OCI-LY7 (cell line): ENCODE data around the gene SRSF4. TPM values are rescaled to one million over a fixed set of nuclear protein-coding genes. Genes with fewer than 3 reads are reported as not detected.

Experiments
- BruUV-seq: library from RNA; stranded (reverse); fragments of 400-500 nt; replicated peaks from 2 replicates; lab custom pipeline; 2021; lab: Mats Ljungman, UMichigan
- CTCF ChIA-PET: fragments of 300-600 bp; sonication (Branson Sonifier 250); formaldehyde crosslinking; loops from one replicate; lab custom pipeline; 2022; ENCODE audit warnings: antibody characterized with exemption; ENCODE audit not compliant: unreplicated experiment; lab: Charles Lee
- POLR2A ChIA-PET: fragments of 300-600 bp; sonication (Branson Sonifier 250); formaldehyde crosslinking; loops from one replicate; lab custom pipeline; 2022; ENCODE audit warnings: antibody characterized with exemption; lab: Charles Lee
- DNase-seq: peaks from one replicate; pipeline ENCODE4 v3.0.0-alpha.2; 2015; ENCODE audit warnings: low spot score
- H2AFZ ChIP-seq: fragments of 200-600 bp; sonication (generic), shearing (Covaris generic); 2 replicates; pipeline ENCODE4 v1.6.1; 2014; ENCODE audit warnings: mild to moderate bottlenecking, antibody characterized with exemption, low read length, moderate library complexity
- H3K27ac ChIP-seq: fragments of 200-600 bp; sonication (generic); 2 replicates; pipeline ENCODE4 v1.5.1; 2014; ENCODE audit warnings: mixed run types, low read depth, mild to moderate bottlenecking, moderate library complexity, low read length, inconsistent platforms; ENCODE audit not compliant: poor library complexity, severe bottlenecking
- H3K36me3 ChIP-seq: fragments of 200-600 bp; sonication (generic); 2 replicates; pipeline ENCODE4 v1.6.1; 2014; ENCODE audit warnings: mild to moderate bottlenecking, antibody characterized with exemption, low read length, moderate library complexity, mixed read lengths; ENCODE audit not compliant: insufficient read depth
- H3K4me1 ChIP-seq: fragments of 200-600 bp; sonication (generic); 2 replicates; pipeline ENCODE4 v1.5.1; 2014; ENCODE audit warnings: mild to moderate bottlenecking, low read length; ENCODE audit not compliant: insufficient read depth, poor library complexity, severe bottlenecking
- H3K4me2 ChIP-seq: fragments of 200-600 bp; sonication (generic); 2 replicates; pipeline ENCODE4 v1.6.1; 2014; ENCODE audit warnings: mild to moderate bottlenecking, low read length
- H3K4me3 ChIP-seq: fragments of 200-600 bp; sonication (generic); 2 replicates; pipeline ENCODE4 v1.5.1; 2014; ENCODE audit warnings: mild to moderate bottlenecking, low read depth, low read length; ENCODE audit not compliant: poor library complexity, severe bottlenecking
- H3K79me2 ChIP-seq: fragments of 200-600 bp; sonication (generic); 2 replicates; pipeline ENCODE4 v1.6.1; 2016; ENCODE audit warnings: low read depth, mild to moderate bottlenecking, low read length, moderate library complexity, mixed read lengths; ENCODE audit not compliant: insufficient read depth
- H3K9me2 ChIP-seq: fragments of 200-600 bp; sonication (generic); 2 replicates; pipeline ENCODE4 v1.6.1; 2016; ENCODE audit warnings: mild to moderate bottlenecking, low read length, mixed read lengths; ENCODE audit not compliant: insufficient read depth
- H3K9me3 ChIP-seq: fragments of 200-600 bp; sonication (generic); 2 replicates; pipeline ENCODE4 v1.6.1; 2014; ENCODE audit warnings: mild to moderate bottlenecking, mixed run types, low read length, mixed read lengths
- H4K20me1 ChIP-seq: fragments of 200-600 bp; sonication (generic); 2 replicates; pipeline ENCODE4 v1.6.1; 2014; ENCODE audit warnings: mild to moderate bottlenecking, antibody characterized with exemption, low read length, moderate library complexity, mixed read lengths; ENCODE audit not compliant: insufficient read depth
- CTCF ChIP-seq: fragments of 200-600 bp; sonication (generic); conservative IDR thresholded peaks from 2 replicates; pipeline ENCODE4 v1.5.1; 2014; ENCODE audit warnings: mild to moderate bottlenecking, antibody characterized with exemption, low read length, moderate library complexity, mixed read lengths
- EZH2phosphoT487 ChIP-seq: fragments of 200-600 bp; sonication (generic); IDR thresholded peaks from 2 replicates; pipeline ENCODE4 v1.6.1; 2018; ENCODE audit warnings: low read depth, borderline replicate concordance, mild to moderate bottlenecking, mixed run types, antibody characterized with exemption, low read length, moderate library complexity, mixed read lengths
- intact Hi-C: fragments of 100-400 bp; cut with micrococcal nuclease; formaldehyde crosslinking; loops from one replicate; pipeline ENCODE4 v1.10.0; 2022; ENCODE audit not compliant: unreplicated experiment
- total RNA-seq, 2 experiments: library from RNA; depleted of rRNA in 1 of 2; stranded (reverse); fragments of >200 nt in 1 of 2; shearing (Covaris generic) in 1 of 2; gene quantifications; 2 replicates each; pipeline ENCODE4 v1.2.3, GENCODE V29; 2014 to 2022

Gene SRSF4
- total RNA-seq, 2 experiments from 2014 or later = 52.8 to 122 TPM

- no peaks in the 10 kb centered on the region for H4K20me1 ChIP-seq
- TF ChIP-seq CTCF = no peak
- no peak for TF ChIP-seq EZH2phosphoT487
- no peak overlapping the region for H3K4me2 ChIP-seq
- no peak overlapping the region for H3K4me3 ChIP-seq
- BruUV-seq = no TSS peak
- H3K79me2 ChIP-seq = no peaks in the 10 kb centered on the region
- no peak overlapping the region for H2AFZ ChIP-seq
- no peaks in the 10 kb centered on the region for H3K9me3 ChIP-seq
- ChIA-PET POLR2A (interaction anchor here (0.6 kb wide), 1 partner anchor 141 kb away, joined by 3 read pairs; no protein-coding TSS in a partner anchor), CTCF (no interaction called here)
- no peaks in the 10 kb centered on the region for H3K9me2 ChIP-seq
- DNase-seq = no peak
- no peaks in the 10 kb centered on the region for H3K4me1 ChIP-seq
- H3K36me3 ChIP-seq = no peaks in the 10 kb centered on the region
- no peak overlapping the region for H3K27ac ChIP-seq
- intact Hi-C loops = no loop called here
Measured at GRCh38 chr1:29129916-29130315, 51.8 kb downstream of the SRSF4 start.

GRCh38 chr1:29128739-29129138 lies 53.0 kb downstream of the SRSF4 start:
- no peaks in the 10 kb centered on the region for H3K4me1 ChIP-seq
- H3K79me2 ChIP-seq = no peaks in the 10 kb centered on the region
- H3K27ac ChIP-seq = no peak overlapping the region
- no peak overlapping the region for H3K4me2 ChIP-seq
- H2AFZ ChIP-seq = no peak overlapping the region
- no peak for TF ChIP-seq CTCF
- TF ChIP-seq EZH2phosphoT487 = no peak
- DNase-seq = no peak
- ChIA-PET POLR2A (interaction anchor here (0.6 kb wide), 1 partner anchor 401 kb away, joined by 3 read pairs; no protein-coding TSS in a partner anchor), CTCF (no interaction called here)
- H3K4me3 ChIP-seq = no peak overlapping the region
- no peaks in the 10 kb centered on the region for H3K36me3 ChIP-seq
- no peaks in the 10 kb centered on the region for H3K9me3 ChIP-seq
- H3K9me2 ChIP-seq = no peaks in the 10 kb centered on the region
- BruUV-seq = no TSS peak
- H4K20me1 ChIP-seq = no peaks in the 10 kb centered on the region
- intact Hi-C loops = no loop called here

- H3K9me3 ChIP-seq = no peaks in the 10 kb centered on the region
- CTCF ChIA-PET = no interaction called here
Measured at GRCh38 chr1:29126198-29126597, 55.5 kb downstream of the SRSF4 start.

More at GRCh38 chr1:29126198-29126597, 55.5 kb downstream of the SRSF4 start:
- H3K4me2 ChIP-seq = no peak overlapping the region
- no peak overlapping the region for H2AFZ ChIP-seq
- H3K4me1 ChIP-seq = no peaks in the 10 kb centered on the region
- BruUV-seq = no TSS peak
- no peak for TF ChIP-seq CTCF
- no peak for TF ChIP-seq EZH2phosphoT487
- POLR2A ChIA-PET = interaction anchor here (0.6 kb wide), 1 partner anchor 387 kb away, joined by 5 read pairs; no protein-coding TSS in a partner anchor
- H3K36me3 ChIP-seq = no peaks in the 10 kb centered on the region
- intact Hi-C loops = no loop called here
- H3K79me2 ChIP-seq = no peaks in the 10 kb centered on the region
- no peak overlapping the region for H3K4me3 ChIP-seq
- H3K27ac ChIP-seq = no peak overlapping the region
- H4K20me1 ChIP-seq = no peaks in the 10 kb centered on the region
- H3K9me2 ChIP-seq = no peaks in the 10 kb centered on the region
- DNase-seq = no peak
